ENCODE measurements around the gene SEMA7A. TPM values are rescaled to one million over a fixed set of nuclear protein-coding genes. Genes with fewer than 3 reads are reported as not detected.

Gene SEMA7A
- total RNA-seq, 1 experiment from 2014 or later, result 38.1 TPM

DNA sequence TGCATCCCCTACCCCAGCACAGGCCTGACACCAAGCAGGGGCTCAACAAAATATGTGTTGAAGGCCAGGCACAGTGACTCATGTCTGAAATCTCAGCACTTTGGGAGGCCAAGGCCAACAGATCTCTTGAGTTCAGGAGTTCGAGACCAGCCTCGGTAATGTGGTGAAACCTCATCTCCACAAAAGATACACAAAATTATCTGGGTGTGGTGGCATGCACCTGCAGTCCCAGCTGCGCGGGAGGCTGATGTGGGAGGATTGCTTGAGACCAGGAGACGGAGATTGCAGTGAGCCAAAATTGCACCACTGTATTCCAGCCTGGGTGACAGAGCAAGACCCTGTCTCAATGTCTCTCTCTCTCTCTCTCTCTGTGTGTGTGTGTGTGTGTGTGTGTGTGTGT, 35.6 kb downstream of the SEMA7A start:
- H3K4me1 ChIP-seq, result peaks cover 52% of the 10 kb centered on the region
- no peak overlapping the region for H3K4me3 ChIP-seq (ENCODE audit: low read depth, low read length)
- H3K36me3 ChIP-seq (ENCODE audit: control insufficient read depth, insufficient read depth, low read length), result no peaks in the 10 kb centered on the region
- H3K36me3 Mint-ChIP-seq (ENCODE audit: insufficient read depth, unreplicated experiment), result no peaks in the 10 kb centered on the region
- TF ChIP-seq, protein P1, sequence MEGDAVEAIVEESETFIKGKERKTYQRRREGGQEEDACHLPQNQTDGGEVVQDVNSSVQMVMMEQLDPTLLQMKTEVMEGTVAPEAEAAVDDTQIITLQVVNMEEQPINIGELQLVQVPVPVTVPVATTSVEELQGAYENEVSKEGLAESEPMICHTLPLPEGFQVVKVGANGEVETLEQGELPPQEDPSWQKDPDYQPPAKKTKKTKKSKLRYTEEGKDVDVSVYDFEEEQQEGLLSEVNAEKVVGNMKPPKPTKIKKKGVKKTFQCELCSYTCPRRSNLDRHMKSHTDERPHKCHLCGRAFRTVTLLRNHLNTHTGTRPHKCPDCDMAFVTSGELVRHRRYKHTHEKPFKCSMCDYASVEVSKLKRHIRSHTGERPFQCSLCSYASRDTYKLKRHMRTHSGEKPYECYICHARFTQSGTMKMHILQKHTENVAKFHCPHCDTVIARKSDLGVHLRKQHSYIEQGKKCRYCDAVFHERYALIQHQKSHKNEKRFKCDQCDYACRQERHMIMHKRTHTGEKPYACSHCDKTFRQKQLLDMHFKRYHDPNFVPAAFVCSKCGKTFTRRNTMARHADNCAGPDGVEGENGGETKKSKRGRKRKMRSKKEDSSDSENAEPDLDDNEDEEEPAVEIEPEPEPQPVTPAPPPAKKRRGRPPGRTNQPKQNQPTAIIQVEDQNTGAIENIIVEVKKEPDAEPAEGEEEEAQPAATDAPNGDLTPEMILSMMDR (IDR thresholded peaks at IDR 0.05; ENCODE audit: insufficient read depth in 1 of 2, low read depth in 1 of 2, low read length in 1 of 2, severe bottlenecking in 1 of 2, unreplicated experiment in 1 of 2), result no peak
- no peak overlapping the region for H3K4me3 Mint-ChIP-seq (ENCODE audit: unreplicated experiment)
- H3K27me3 Mint-ChIP-seq (ENCODE audit: insufficient read depth, unreplicated experiment), result no peaks in the 10 kb centered on the region
- peaks cover 62% of the 10 kb centered on the region for H3K4me1 Mint-ChIP-seq (ENCODE audit: low read depth, unreplicated experiment)
- BruUV-seq (replicated peaks), result no TSS peak
- H3K9me3 ChIP-seq, result no peaks in the 10 kb centered on the region
- no peaks in the 10 kb centered on the region for H3K27me3 ChIP-seq (replicated peaks; ENCODE audit: control insufficient read depth, insufficient read depth, low read length)
- peak overlapping the region; percentile 77 for H3K27ac Mint-ChIP-seq (ENCODE audit: unreplicated experiment)
- intact Hi-C loops (cut with micrococcal nuclease; ENCODE audit: unreplicated experiment), result no loop called here
- no peak for DNase-seq
- H3K9me3 Mint-ChIP-seq (ENCODE audit: unreplicated experiment), result no peaks in the 10 kb centered on the region
- ChIA-PET CTCF (no interaction called here), POLR2A (no interaction called here)

GRCh38 chr15:74397239-74398068, 36.3 kb downstream of the SEMA7A start:
- TSS peak; percentile 76 for BruUV-seq (replicated peaks)
- Histone ChIP-seq H3K4me3 (ENCODE audit: low read depth, low read length) (no peak overlapping the region), H3K4me1 (peaks cover 52% of the 10 kb centered on the region), H3K9me3 (no peaks in the 10 kb centered on the region), H3K27me3 (replicated peaks; ENCODE audit: control insufficient read depth, insufficient read depth, low read length) (no peaks in the 10 kb centered on the region), H3K36me3 (ENCODE audit: control insufficient read depth, insufficient read depth, low read length) (no peaks in the 10 kb centered on the region)
- Mint-ChIP-seq H3K27ac (ENCODE audit: unreplicated experiment) (peak overlapping the region; percentile 77), H3K4me1 (ENCODE audit: low read depth, unreplicated experiment) (peaks cover 69% of the 10 kb centered on the region), H3K4me3 (ENCODE audit: unreplicated experiment) (no peak overlapping the region), H3K9me3 (ENCODE audit: unreplicated experiment) (no peaks in the 10 kb centered on the region), H3K27me3 (ENCODE audit: insufficient read depth, unreplicated experiment) (no peaks in the 10 kb centered on the region), H3K36me3 (ENCODE audit: insufficient read depth, unreplicated experiment) (no peaks in the 10 kb centered on the region)
- DNase-seq, result no peak
- intact Hi-C loops (cut with micrococcal nuclease; ENCODE audit: unreplicated experiment), result loop anchor here (1.0 kb wide), 1 partner anchor 8 kb away; no protein-coding TSS in a partner anchor
- TF ChIP-seq, protein P1 (IDR thresholded peaks at IDR 0.05; ENCODE audit: insufficient read depth in 1 of 2, low read depth in 1 of 2, low read length in 1 of 2, severe bottlenecking in 1 of 2, unreplicated experiment in 1 of 2), result no peak
- CTCF ChIA-PET, result interaction anchor here (0.6 to 1.5 kb wide), 2 partner anchors 15 to 41 kb away, joined by 4 to 6 read pairs; no protein-coding TSS in a partner anchor
- POLR2A ChIA-PET, result interaction anchor here (0.6 to 1.0 kb wide), 2 partner anchors 46 to 143 kb away, joined by 3 to 4 read pairs; partner anchors contain the start of gene ARID3B

- ChIA-PET CTCF (interaction anchor here (0.6 to 1.5 kb wide), 3 partner anchors 14 to 42 kb away, joined by 3 to 6 read pairs (median 4); no protein-coding TSS in a partner anchor), POLR2A (interaction anchor here (0.6 to 1.0 kb wide), 2 partner anchors 47 to 144 kb away, joined by 3 to 4 read pairs; partner anchors contain the start of gene ARID3B)
- peak overlapping the region; percentile 77 for H3K27ac Mint-ChIP-seq (ENCODE audit: unreplicated experiment)
- Histone ChIP-seq H3K4me3 (ENCODE audit: low read depth, low read length) (no peak overlapping the region), H3K27me3 (replicated peaks; ENCODE audit: control insufficient read depth, insufficient read depth, low read length) (no peaks in the 10 kb centered on the region), H3K9me3 (no peaks in the 10 kb centered on the region), H3K36me3 (ENCODE audit: control insufficient read depth, insufficient read depth, low read length) (no peaks in the 10 kb centered on the region), H3K4me1 (peaks cover 52% of the 10 kb centered on the region)
- no peaks in the 10 kb centered on the region for H3K9me3 Mint-ChIP-seq (ENCODE audit: unreplicated experiment)
- no peaks in the 10 kb centered on the region for H3K27me3 Mint-ChIP-seq (ENCODE audit: insufficient read depth, unreplicated experiment)
- peaks cover 73% of the 10 kb centered on the region for H3K4me1 Mint-ChIP-seq (ENCODE audit: low read depth, unreplicated experiment)
- intact Hi-C loops (cut with micrococcal nuclease; ENCODE audit: unreplicated experiment), result loop anchor here (1.0 kb wide), 1 partner anchor 7 kb away; no protein-coding TSS in a partner anchor
- TSS peak; percentile 91 for BruUV-seq (replicated peaks)
- TF ChIP-seq, protein P1 (IDR thresholded peaks at IDR 0.05; ENCODE audit: insufficient read depth in 1 of 2, low read depth in 1 of 2, low read length in 1 of 2, severe bottlenecking in 1 of 2, unreplicated experiment in 1 of 2), result no peak
- DNase-seq, result peak; percentile 68 to 84
- peak overlapping the region; percentile 6 for H3K4me3 Mint-ChIP-seq (ENCODE audit: unreplicated experiment)
- no peaks in the 10 kb centered on the region for H3K36me3 Mint-ChIP-seq (ENCODE audit: insufficient read depth, unreplicated experiment)
These were observed 37.1 kb downstream of the SEMA7A start for GRCh38 chr15:74396445-74397238.

Measured in Caco-2 (cell line).